GDM1 (cell line): ENCODE results near the gene CLK1.

Experiments used
- DNase-seq: peaks from one replicate; lab custom pipeline; 2025; lab: John Stamatoyannopoulos, UW

CLK1 gene

DNA sequence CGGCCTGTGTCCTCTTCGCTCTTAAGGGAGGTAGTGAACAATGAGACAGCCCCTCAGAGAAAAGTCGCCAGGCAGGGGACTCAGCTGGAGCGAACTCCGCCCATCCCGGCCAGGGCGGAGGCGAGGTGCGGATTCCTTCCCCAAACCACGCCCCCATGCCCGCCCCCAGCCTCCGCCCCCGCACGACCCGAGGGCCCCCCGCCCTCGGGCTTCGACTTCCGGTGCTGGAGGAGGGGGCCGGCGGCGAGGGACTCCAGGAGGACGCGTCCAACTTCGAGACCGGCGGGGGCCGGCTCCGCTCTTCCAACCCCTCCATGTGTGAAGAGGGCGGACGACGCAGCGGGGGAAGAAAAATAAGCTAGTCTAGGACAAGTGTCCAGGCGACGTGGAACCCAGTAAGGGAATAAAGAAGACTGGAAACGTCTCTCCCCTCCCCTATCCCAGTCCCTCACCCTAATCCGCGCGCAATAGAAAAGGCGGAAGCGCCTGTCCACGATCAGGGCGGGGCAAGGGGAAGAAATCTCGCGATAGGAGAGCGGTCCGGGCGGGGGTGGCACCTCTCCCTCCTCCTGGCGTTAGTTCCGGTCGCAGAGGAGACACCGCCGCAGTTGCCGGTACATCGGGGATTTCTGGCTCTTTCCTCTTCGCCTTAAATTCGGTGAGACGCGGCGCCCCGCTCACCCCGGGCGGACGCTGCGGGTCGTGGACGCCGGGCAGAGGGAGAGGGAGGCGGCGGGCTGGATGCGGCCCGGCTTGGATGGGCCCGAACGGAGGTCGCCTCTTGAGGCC lies 52.9 kb downstream of the CLK1 start, which contains the start of gene BZW1:
BZW1 (plus strand) TSS at position 578 of the 789 bp plus-strand sequence. CDS start 1,308 bp downstream, outside the sequence.
- peak; percentile 94 for DNase-seq

DNA sequence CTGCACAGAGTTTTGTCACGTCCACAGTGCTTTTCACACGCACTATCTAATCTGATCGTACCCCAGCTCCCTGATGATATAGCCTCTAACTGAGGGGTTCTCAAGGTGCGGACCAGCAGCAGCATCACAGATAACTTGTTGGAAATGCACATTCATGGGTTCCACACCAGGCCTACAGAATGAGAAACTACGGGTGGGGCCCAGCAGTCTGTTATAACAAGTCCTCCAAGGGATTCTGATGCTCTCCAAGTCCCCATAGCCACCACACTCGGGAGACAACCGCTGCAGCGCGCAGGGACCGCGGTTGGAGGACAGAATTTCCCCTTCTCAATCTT lies 53.5 kb downstream of the CLK1 start:
- no peak for DNase-seq

DNA sequence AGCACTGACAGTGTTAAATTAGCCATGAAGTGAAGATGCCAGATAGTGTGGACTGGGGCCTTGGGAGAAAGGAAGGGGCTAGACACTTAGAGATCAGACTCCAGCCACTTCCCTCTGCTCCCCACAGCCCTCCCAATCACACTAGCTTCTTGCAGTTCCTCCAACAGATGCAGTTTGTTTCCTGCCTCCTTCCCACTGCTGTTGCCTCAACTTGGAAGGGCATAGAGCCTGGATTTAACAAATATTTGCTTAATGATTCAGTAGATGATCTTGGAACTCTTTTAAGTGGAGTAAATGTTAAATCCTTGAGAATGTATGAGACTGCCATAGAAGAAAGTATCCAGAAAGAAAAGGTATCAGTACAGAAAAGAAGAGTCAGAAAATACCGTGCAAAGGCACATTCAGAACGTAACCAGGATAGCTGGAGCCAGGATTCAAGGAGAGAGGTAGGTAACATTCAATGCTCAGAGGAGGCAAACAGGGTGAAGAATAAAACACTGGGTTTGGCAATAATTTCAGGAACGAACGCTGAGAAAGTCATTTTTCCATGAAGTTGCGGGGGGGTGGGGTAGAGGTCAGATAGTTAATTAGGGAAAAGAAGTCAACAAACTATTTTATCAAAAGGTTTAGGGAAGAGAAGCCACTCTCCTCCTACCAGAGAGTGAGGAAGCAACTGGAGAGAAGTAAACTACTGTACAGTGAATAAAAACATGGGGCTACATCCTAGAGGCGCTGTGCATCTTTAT lies 54.0 kb downstream of the CLK1 start:
- DNase-seq: peak; percentile 57

DNA sequence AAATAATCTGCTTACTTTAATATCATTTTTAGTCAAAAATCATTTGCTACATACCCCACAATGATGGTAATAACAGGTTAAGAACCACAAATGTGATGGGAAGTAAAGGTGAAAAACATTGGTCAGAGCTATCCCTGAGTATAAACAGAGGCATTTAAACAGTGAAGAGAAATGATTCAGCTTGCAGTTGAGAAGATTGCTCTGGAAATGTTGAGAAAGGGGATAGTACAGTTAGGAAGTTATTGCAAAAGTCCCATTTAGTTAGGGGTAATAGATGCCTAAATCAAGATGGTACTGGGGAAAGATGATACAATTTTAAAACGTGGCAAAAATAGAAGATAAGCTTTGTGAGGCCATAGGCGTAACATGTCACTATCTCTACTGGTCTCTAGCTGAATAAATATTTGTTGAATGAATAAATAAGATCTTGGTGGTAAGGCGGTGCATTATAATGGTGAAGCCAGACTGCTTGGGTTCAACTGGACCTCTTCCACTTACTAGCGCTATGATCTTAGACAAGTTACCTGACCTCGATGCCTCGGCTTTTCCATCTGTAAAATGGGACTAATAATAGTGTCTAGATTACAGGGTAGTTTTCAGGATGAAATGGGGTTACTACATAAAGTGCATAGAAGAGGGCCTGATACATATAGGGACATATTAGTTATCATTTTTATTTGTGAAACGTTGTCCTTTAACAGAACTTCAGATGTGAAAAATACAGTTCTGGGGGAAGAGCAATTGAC lies 54.8 kb downstream of the CLK1 start:
- DNase-seq: no peak
